Central memory CD4-positive, alpha-beta T cell (primary cell): ENCODE measurements around the gene ZNF688.
A peak's percentile ranks its signal among the peaks of the same experiment; 100 is the strongest.
"Not testable (repeated sequence)": the region's sequence is repeated elsewhere in the genome, so short reads cannot be mapped to it uniquely, and the experiment has no call there.

ENCODE experiments used
- DNase-seq: peaks from one replicate; pipeline ENCODE4 v3.0.0; 2022
- total RNA-seq, 3 experiments: gene quantifications; one replicate each; lab custom pipeline; 2026; lab: John Stamatoyannopoulos, UW

The ZNF688 gene
- total RNA-seq = 4.7 to 18.2 (median 14.9) reads per million in 3 experiments

DNA sequence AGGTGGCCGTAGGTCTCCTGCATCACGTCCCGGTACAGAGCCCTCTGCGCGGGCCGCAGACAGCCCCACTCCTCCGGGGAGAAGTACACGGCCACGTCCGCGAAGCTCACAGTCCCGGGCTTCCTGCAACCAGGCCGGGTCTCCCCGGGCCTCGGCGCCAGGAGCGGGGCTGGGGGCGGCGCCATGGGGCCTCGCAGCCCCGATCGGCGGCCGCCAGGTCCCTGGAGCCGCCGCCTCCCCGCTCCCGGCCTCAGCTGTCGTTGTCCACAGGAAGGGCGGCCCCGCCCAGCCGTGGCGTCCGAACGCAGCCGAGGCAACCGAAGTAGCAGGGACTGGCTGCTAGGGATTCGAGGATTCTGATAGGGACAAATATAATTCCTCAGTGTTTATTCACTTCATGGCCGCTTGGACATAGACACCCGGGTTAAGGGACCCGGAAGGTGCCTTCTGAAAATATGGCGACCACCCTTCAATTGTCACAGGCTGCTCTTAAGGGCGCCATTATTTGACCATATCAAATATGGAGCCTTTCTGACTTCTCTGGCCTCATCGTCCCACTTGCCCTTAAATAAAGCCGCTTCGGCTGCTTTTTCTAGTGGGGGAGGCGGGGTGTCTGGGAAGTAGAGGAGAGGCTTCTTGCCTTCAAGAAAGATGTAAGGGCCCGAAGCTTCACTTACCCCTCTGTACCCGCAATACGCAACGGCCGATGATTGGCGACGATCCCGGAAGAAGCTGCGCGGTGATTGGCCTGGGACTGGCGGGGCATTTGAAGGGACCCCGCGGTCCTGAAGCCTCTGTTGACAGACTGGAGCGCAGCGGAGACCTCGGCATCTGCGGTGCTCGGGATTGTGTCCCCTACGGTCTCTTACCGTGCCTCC lies at the start of gene ZNF688:
Gene ZNF688 (minus strand): TSS at position 270 of the 878 bp plus-strand sequence. CDS start 85 bp downstream, at position 185.
- peak; percentile 98 for DNase-seq

DNA sequence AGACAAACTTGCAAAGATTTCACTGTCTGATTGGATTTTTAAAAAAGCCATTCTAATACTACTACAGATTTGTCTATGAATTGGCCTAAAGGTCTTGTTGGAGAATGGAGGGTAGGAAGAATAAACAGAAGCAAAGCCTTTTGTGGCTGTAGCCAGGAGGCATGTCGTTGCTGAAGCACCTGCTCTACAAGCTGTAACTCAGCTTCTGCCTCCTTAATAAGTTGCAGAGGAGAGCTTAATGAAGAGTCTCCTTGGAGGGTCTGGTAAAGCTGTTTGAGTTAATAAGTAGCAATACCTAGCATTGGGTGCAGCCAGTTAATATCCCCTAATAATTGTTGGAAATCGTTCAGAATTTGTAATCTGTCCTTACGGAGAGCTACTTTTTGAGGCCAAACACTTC lies 48.7 kb upstream of the ZNF688 start:
- no peak for DNase-seq

DNA sequence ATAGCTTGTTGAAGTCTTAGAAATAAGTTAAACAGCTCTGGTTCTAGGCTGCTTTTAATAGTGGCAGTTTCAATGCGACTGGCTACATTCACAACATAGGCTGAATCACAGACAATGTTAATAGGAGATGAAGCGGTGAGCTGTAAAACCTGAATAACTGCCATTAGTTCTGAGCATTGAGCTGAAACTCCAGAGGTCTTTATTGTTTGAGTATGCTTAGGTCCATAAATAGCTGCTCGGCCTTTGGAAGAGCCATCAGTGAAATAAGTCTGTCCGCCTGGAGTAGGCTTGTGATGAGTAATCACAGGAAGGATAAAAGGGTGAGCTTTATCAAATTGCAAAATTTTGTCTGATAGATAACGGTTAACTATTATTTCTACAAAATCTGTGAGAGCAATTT lies 48.1 kb upstream of the ZNF688 start:
- no peak for DNase-seq

GRCh38 chr16:30619202-30619601 lies 47.7 kb upstream of the ZNF688 start:
- DNase-seq = no peak

DNA sequence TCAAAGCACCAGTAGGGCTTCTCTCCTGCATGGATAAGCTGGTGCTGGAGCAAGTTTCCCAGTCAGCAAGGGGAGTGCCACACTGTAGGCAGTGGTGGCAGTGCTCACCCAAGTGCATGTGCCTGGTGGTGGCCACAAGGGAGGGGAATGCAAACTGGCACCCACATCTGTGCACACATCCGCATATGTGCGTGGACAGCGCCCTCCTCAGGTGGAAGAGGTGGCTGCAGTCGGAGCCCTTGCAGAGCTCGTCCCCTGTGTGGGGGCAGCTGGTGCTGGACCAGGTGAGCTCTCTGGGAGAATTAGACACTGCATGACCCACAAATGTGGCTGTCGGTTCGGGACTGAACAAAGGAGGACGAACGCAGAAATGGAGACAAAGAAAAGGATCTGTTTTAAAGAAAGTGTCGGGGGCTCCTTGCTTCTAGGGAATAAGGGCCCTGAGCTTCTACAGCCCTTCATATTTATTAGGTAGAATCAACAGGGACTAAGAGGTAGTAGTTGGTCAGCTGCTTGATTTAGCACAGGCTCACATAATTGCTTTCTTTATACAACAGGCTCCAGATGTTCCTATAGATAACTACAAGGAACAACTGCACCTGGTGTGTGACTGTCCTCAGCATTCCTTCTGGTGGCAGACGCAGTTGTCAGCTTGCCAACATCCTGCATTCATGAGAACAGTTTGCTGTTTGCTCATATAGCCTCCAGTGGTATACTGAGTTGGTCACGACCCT lies 44.0 kb upstream of the ZNF688 start:
- peak; percentile 55 for DNase-seq

DNA sequence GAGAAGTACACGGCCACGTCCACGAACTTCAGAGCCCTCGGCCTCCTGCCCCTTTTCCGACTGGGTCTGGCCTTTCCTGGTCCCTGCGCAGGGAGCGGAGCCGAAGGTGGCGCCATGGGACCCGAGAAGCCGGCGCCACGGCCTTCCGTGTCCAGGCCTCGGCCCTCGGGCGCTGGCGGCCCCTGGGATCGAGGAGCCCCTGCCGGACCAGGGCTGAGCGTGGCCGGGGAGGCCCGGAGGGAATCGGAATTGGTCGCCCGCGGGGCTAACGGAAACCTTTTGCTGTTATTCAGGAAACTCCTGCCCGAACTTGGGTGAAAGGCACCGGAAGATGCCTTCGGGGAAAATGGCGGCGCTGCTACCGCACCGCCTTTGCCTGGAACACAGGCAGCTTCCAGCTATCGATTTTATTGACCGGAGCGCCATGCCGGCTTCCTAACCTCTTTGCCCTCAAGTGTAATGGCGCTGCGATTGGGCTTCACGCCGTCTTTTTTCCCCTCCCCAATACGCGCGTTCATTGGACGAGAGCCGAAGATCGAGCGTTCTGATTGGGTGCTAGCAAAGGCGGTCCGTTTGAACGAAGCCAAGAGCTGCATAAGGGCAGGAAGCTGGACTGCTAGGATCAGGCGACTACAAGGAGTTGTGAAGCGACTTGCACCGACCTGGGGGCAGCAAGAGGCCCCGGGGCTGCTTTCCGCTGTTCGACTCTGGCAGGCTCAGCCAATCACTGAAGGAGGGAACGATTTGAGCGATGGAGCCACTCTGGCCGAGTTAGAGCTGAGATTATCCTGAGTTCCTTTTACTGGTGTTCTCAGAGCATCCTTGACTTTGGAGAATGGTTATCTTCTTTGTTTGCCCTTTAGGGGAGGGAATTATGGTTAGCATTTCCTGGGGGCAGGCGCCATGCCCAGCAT lies 38.7 kb upstream of the ZNF688 start, which contains the start of gene ZNF689:
Gene ZNF689 (minus strand): TSS at position 464 of the 914 bp plus-strand sequence. CDS start 348 bp downstream, at position 116.
- peak; percentile 94 for DNase-seq

GRCh38 chr16:30609002-30609925 lies 37.8 kb upstream of the ZNF688 start:
- DNase-seq = no peak

GRCh38 chr16:30606004-30606403 lies 34.5 kb upstream of the ZNF688 start:
- DNase-seq = no peak

- DNase-seq = no peak
Observed at GRCh38 chr16:30605158-30605557, 33.6 kb upstream of the ZNF688 start.

GRCh38 chr16:30604316-30604947 lies 32.9 kb upstream of the ZNF688 start:
- DNase-seq = no peak

DNA sequence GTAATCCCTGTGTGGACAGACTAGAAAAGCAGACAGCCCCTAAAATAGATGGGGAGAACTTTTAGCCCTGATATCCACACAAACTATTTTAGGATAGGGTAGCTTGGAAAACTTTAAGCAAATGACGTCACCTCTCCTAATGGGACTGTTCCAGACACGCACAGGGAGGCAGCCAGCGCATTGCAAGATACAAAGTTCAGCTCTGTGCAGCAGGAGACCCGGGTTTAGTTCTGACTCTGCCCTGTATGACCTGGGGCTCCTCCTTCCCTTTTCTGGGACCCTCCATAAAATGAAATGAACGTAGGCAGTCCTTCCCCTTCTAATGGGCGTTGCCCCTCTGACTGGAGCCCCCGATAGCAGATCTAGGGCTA lies 32.4 kb upstream of the ZNF688 start:
- DNase-seq = no peak

DNA sequence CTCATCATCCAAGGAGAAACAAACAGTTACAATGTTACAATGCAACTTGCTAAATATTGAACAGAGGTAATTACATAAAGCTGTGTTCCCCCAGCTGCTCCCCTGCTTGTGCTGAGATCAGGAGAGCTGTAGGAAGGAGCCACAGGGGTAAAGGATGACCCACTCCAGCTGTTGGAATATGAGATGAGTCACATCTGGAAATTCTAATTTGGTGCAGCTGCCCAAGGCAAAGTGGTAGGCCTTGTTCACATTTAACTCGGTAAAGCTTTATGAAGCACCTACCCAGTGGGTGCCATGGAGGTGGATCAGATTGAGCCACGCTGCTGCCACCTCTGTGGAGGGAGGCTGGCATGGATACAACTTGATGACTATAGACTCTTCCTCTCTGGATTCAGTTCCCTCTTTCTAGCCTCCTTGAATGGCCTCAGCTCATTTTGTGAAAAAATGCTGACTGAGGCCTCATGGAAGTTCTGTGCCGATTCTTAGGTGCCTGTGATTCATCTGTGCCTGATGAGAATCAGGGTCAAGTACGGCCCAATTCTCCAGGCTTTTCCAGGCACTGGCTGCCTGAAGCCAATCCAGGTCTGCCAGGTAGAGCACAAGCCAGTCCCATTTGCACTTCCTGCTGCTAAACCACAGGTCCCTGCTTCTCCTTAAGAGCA lies 31.2 kb upstream of the ZNF688 start:
- no peak for DNase-seq

GRCh38 chr16:30601966-30602365 lies 30.5 kb upstream of the ZNF688 start:
- DNase-seq = no peak

- DNase-seq = no peak
Observed at GRCh38 chr16:30600929-30601328, 29.4 kb upstream of the ZNF688 start.

GRCh38 chr16:30600215-30600614 lies 28.7 kb upstream of the ZNF688 start:
- DNase-seq = no peak

DNA sequence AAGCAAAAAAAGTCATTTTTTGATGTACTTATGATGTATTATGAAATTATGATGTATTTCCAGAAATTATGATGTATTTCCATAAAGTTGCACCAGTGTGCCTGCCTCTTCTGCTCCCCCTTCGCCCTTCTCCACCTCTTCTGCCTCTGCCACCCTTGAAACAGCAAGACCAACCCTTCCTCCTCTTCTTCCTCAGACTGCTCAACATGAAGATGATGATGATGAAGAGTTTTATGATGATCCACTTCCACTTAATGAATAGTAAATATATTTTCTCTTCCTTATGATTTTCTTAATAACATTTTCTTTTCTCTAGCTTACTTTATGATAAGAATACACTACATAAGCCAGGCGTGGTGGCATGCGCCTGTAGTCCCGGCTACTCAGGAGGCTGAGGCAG lies 21.4 kb upstream of the ZNF688 start:
- no peak for DNase-seq

DNA sequence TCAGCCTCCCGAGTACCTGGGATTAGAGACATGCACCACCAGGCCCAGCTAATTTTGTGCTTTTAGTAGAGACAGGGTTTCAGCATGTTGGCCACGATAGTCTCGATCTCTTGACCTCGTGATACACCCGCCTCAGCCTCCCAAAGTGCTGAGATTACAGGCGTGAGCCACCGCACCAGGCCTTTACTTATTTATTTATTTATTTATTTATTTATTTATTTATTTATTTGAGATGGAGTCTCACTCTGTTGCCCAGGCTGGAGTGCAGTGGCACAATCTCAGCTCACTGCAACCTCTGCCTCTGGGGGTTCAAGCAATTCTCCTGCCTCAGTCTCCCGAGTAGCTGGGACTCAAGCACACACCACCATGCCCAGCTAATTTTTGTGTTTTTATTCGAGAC lies 19.4 kb upstream of the ZNF688 start:
- not testable (repeated sequence) for DNase-seq

- DNase-seq = not testable (repeated sequence)
Observed at GRCh38 chr16:30589582-30589981, 18.1 kb upstream of the ZNF688 start.

DNA sequence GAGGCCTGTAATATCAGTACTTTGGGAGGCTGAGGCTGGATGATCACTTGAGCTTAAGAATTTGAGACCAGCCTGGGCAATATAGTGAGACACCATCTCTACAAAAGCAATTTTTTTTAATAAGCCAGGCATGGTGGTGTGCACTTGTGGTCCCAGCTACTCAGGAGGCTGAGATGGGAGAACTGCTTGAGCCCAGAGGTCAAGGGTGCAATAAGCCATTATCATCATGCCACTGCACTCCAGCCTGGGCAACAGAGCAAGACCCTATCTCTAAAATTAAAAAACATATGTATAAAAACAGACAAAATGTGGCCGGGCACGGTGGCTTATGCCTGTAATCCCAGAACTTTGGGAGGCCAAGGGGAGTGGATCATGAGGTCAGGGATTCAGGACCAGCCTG lies 17.1 kb upstream of the ZNF688 start:
- no peak for DNase-seq

- peak; percentile 94 for DNase-seq
Observed at GRCh38 chr16:30585400-30586191, 14.1 kb upstream of the ZNF688 start, which contains the start of gene ZNF785. Gene ZNF785 (minus strand): TSS chr16:30585697. CDS start chr16:30585611, 86 bp downstream.
